Liver (tissue), 9 donors: ENCODE measurements around the gene CCR4. TPM values are rescaled to one million over a fixed set of nuclear protein-coding genes. Genes with fewer than 3 reads are reported as not detected.

ENCODE experiments used
- DNase-seq: peaks from one replicate; pipeline ENCODE4 v3.0.0-alpha.2; 2017; ENCODE audit warnings: low spot score
- H3K27ac ChIP-seq, 2 donors: one replicate each; pipeline ENCODE4 v1.7.0; 2013; ENCODE audit warnings: inconsistent platforms in 2 of 2, low read length in 2 of 2, control low read depth in 1 of 2, low read depth in 1 of 2, mild to moderate bottlenecking in 1 of 2
- H3K27me3 ChIP-seq, 4 donors: one replicate each; pipeline versions ENCODE4 v1.6.1 to v1.7.0; 2013; ENCODE audit warnings: low read length in 3 of 4, inconsistent platforms in 1 of 4, mild to moderate bottlenecking in 1 of 4, moderate library complexity in 1 of 4; ENCODE audit not compliant: control insufficient read depth in 4 of 4, insufficient read depth in 4 of 4
- H3K36me3 ChIP-seq, 4 donors: one replicate each; pipeline versions ENCODE4 v1.6.1 to v1.7.0; 2013; ENCODE audit warnings: low read length in 3 of 4, mild to moderate bottlenecking in 3 of 4, low read depth in 1 of 4, moderate library complexity in 1 of 4; ENCODE audit not compliant: control insufficient read depth in 4 of 4, insufficient read depth in 3 of 4
- H3K4me1 ChIP-seq, 4 donors: one replicate each; pipeline versions ENCODE4 v1.6.1 to v1.7.0; 2013; ENCODE audit warnings: low read length in 3 of 4, mild to moderate bottlenecking in 3 of 4, moderate library complexity in 1 of 4; ENCODE audit not compliant: control insufficient read depth in 4 of 4, insufficient read depth in 4 of 4
- H3K4me3 ChIP-seq, 3 donors: one replicate each; pipeline versions ENCODE4 v1.6.1 to v1.7.0; 2013; ENCODE audit warnings: low read length in 3 of 3, control low read depth in 1 of 3, low read depth in 1 of 3, mild to moderate bottlenecking in 1 of 3
- H3K9ac ChIP-seq, 2 donors: one replicate each; pipeline ENCODE4 v1.7.0; 2013; ENCODE audit warnings: low read length in 2 of 2, mild to moderate bottlenecking in 2 of 2, moderate library complexity in 2 of 2, control low read depth in 1 of 2, low read depth in 1 of 2
- H3K9me3 ChIP-seq, 4 donors: one replicate each; pipeline versions ENCODE4 v1.6.1 to v1.7.0; 2013; ENCODE audit warnings: low read length in 3 of 4; ENCODE audit not compliant: control insufficient read depth in 4 of 4
- GABPA ChIP-seq, 2 donors: IDR thresholded peaks in 1 of 2; conservative IDR thresholded peaks in 1 of 2; 2 replicates each; pipeline ENCODE4 v1.6.1; 2016; ENCODE audit warnings: antibody characterized with exemption in 2 of 2, mild to moderate bottlenecking in 1 of 2, moderate library complexity in 1 of 2
- HNF4A ChIP-seq, 2 donors: conservative IDR thresholded peaks; 2 replicates each; pipeline ENCODE4 v1.6.1; 2016; ENCODE audit warnings: antibody characterized with exemption in 2 of 2, mild to moderate bottlenecking in 2 of 2
- HNF4G ChIP-seq: IDR thresholded peaks from 2 replicates; pipeline ENCODE4 v1.6.1; 2016; ENCODE audit warnings: antibody characterized with exemption
- NR2F2 ChIP-seq: IDR thresholded peaks from 2 replicates; pipeline ENCODE4 v1.6.1; 2016; ENCODE audit warnings: antibody characterized with exemption
- RAD21 ChIP-seq, 2 donors: IDR thresholded peaks; 2 replicates each; pipeline ENCODE4 v1.6.1; 2016; ENCODE audit warnings: antibody characterized with exemption in 2 of 2, mild to moderate bottlenecking in 2 of 2
- RXRA ChIP-seq, 2 donors: IDR thresholded peaks; 2 replicates each; pipeline ENCODE4 v1.6.1; 2017 to 2018; ENCODE audit warnings: antibody characterized with exemption in 2 of 2, mild to moderate bottlenecking in 1 of 2
- SP1 ChIP-seq: IDR thresholded peaks from 2 replicates; pipeline ENCODE4 v1.6.1; 2018; ENCODE audit warnings: antibody characterized with exemption, mild to moderate bottlenecking
- TAF1 ChIP-seq: conservative IDR thresholded peaks from 2 replicates; pipeline ENCODE4 v1.6.1; 2016; ENCODE audit warnings: antibody characterized with exemption, mild to moderate bottlenecking
- YY1 ChIP-seq: IDR thresholded peaks from 2 replicates; pipeline ENCODE4 v1.6.1; 2016; ENCODE audit warnings: antibody characterized with exemption, mild to moderate bottlenecking
- ZBTB33 ChIP-seq: IDR thresholded peaks from 2 replicates; pipeline ENCODE4 v1.6.1; 2016; ENCODE audit warnings: antibody characterized with exemption
- WGBS: extraction: QIAGEN DNeasy Blood & Tissue Kit; methylation state at CpG from one replicate; pipeline ENCODE4 v1.1.7; 2013; 5-methylcytosine and 5-hydroxymethylcytosine counted together
- polyA plus RNA-seq, 2 donors: library from polyadenylated mRNA; stranded (reverse) in 1 of 2; unstranded in 1 of 2; fragments of 200-250 nt in 1 of 2; fragments of >200 nt in 1 of 2; fragmentation: Nextera tagmentation in 1 of 2; extraction: Ambion mirVana in 1 of 2; gene quantifications; one replicate each; pipeline versions ENCODE4 v1.2.1 to v1.2.3, GENCODE V29; 2013 to 2015
- total RNA-seq, 2 donors: library from RNA; depleted of rRNA; stranded (reverse); fragments of >200 nt; gene quantifications; one replicate each; pipeline ENCODE4 v1.2.3, GENCODE V29; 2014
- TF ChIP-seq, protein P1 (sequence below): IDR thresholded peaks from 2 replicates; pipeline ENCODE4 v1.6.1; 2016; ENCODE audit warnings: antibody characterized with exemption
- TF ChIP-seq, protein P2 (sequence below): fragments of 150-350 bp; IDR thresholded peaks from 2 replicates; pipeline ENCODE4 v1.5.1; 2017; ENCODE audit warnings: improper control_type of control experiment, low read depth, low read length; ENCODE audit not compliant: missing input control
- TF ChIP-seq, protein P3 (sequence below): IDR thresholded peaks from 2 replicates; pipeline ENCODE4 v1.6.1; 2016; ENCODE audit warnings: antibody characterized with exemption
- donor health status: healthy.
- donor health status: healthy.
- donor health status: healthy.
- donor health status: healthy.
- donor health status: healthy.

CCR4 gene
- total and polyA plus RNA-seq, 4 donors: 0.07 to 1.0 (median 0.17) TPM

- Histone ChIP-seq H3K4me1 (no peaks in the 10 kb centered on the region), H3K27me3 (no peaks in the 10 kb centered on the region), H3K9me3 (no peaks in the 10 kb centered on the region), H3K4me3 (no peak overlapping the region), H3K9ac (no peak overlapping the region), H3K27ac (no peak overlapping the region), H3K36me3 (peaks cover 0 to 13% (median 1%) of the 10 kb centered on the region in 4 donors)
- WGBS: 95% methylated on average over 5 of the region's 5 CpGs
- DNase-seq: no peak
- TF ChIP-seq YY1 (no peak), GABPA (IDR thresholded peaks at IDR 0.05 in 1 of 2, conservative IDR thresholded peaks at IDR 0.05 in 1 of 2) (no peak), SP1 (no peak), ZBTB33 (no peak), RAD21 (IDR thresholded peaks at IDR 0.05) (no peak), RXRA (IDR thresholded peaks at IDR 0.05) (no peak), HNF4G (no peak), NR2F2 (no peak)
- TF ChIP-seq, protein P1, sequence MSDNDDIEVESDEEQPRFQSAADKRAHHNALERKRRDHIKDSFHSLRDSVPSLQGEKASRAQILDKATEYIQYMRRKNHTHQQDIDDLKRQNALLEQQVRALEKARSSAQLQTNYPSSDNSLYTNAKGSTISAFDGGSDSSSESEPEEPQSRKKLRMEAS: no peak
- TF ChIP-seq, protein P2, sequence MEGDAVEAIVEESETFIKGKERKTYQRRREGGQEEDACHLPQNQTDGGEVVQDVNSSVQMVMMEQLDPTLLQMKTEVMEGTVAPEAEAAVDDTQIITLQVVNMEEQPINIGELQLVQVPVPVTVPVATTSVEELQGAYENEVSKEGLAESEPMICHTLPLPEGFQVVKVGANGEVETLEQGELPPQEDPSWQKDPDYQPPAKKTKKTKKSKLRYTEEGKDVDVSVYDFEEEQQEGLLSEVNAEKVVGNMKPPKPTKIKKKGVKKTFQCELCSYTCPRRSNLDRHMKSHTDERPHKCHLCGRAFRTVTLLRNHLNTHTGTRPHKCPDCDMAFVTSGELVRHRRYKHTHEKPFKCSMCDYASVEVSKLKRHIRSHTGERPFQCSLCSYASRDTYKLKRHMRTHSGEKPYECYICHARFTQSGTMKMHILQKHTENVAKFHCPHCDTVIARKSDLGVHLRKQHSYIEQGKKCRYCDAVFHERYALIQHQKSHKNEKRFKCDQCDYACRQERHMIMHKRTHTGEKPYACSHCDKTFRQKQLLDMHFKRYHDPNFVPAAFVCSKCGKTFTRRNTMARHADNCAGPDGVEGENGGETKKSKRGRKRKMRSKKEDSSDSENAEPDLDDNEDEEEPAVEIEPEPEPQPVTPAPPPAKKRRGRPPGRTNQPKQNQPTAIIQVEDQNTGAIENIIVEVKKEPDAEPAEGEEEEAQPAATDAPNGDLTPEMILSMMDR: no peak
These were observed 42.6 kb downstream of the CCR4 start for GRCh38 chr3:32994045-32994444.

DNA sequence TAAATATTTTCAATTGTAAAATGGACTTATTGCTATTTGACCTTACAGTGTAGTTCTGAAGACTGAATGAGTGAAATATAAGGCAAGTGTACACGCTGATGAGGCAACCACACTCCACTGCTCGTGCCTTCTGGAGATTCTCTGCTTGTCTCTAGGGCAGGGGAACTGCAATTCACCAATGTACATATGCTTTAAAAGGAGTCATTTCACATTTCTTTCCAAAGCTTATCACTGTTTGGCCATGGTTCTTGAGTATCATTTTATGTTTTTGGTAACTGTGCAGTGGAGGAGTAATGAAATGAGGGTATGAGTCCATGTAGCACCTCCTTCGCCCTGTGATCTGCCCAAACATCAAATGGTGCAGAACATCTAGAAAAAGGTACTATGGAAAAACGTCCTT lies 43.7 kb downstream of the CCR4 start:
- no peak for DNase-seq
- TF ChIP-seq RAD21 (IDR thresholded peaks at IDR 0.05) (no peak), TAF1 (no peak), HNF4A (conservative IDR thresholded peaks at IDR 0.05) (no peak), SP1 (no peak)
- TF ChIP-seq, protein P3, sequence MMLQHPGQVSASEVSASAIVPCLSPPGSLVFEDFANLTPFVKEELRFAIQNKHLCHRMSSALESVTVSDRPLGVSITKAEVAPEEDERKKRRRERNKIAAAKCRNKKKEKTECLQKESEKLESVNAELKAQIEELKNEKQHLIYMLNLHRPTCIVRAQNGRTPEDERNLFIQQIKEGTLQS: no peak
- Histone ChIP-seq H3K27ac (no peak overlapping the region), H3K9me3 (no peaks in the 10 kb centered on the region), H3K36me3 (peaks cover 0 to 16% (median 3%) of the 10 kb centered on the region in 4 donors), H3K4me3 (no peak overlapping the region), H3K4me1 (no peaks in the 10 kb centered on the region), H3K27me3 (no peaks in the 10 kb centered on the region), H3K9ac (no peak overlapping the region)
- 90% methylated on average over 4 of the region's 4 CpGs for WGBS

- Histone ChIP-seq H3K4me1 (no peaks in the 10 kb centered on the region), H3K9me3 (no peaks in the 10 kb centered on the region), H3K27me3 (no peaks in the 10 kb centered on the region), H3K9ac (no peak overlapping the region), H3K36me3 (peaks cover 0 to 17% (median 4%) of the 10 kb centered on the region in 4 donors), H3K4me3 (no peak overlapping the region), H3K27ac (no peak overlapping the region)
- 80% methylated on average over 5 of the region's 5 CpGs for WGBS
- TF ChIP-seq TAF1: no peak
- no peak for TF ChIP-seq YY1
- DNase-seq: no peak
These were observed 44.8 kb downstream of the CCR4 start for GRCh38 chr3:32996048-32996754.
